ENCODE measurements around the gene CDC42BPG.
A peak's percentile ranks its signal among the peaks of the same experiment; 100 is the strongest.

Gene CDC42BPG

DNA sequence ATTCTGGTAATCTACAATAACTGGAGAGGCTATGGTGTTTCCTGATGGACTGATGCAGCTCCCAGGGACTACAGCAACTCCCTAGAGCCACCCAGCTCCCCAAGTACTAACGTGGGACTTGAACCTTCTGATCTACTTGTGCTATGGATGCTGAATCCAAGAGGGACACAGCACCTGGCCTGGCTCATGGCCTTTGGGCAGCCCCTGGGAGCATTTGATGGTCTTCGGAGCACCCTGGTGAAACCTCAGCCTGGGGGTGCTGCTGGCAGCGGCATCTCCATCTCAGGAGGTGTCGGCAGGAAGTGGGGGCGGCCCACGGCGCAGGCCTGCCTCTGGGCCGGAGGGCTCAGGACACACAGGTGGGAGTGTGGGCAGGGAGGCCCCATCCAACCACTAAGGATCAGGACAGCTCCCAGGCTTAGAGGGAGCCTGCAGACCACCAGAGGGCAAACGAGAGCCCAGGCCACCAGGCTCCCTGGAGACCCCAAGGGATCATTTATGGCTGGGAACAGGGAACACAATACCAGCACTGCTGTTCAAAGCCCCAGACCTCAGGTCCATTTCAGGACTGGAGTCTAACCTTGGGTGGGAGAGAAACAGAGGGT, 25.2 kb upstream of the CDC42BPG start:
- no peak overlapping the region for H3K4me3 ChIP-seq (ENCODE audit: low read length)
- DNase-seq (ENCODE audit: low read depth) = no peak

DNA sequence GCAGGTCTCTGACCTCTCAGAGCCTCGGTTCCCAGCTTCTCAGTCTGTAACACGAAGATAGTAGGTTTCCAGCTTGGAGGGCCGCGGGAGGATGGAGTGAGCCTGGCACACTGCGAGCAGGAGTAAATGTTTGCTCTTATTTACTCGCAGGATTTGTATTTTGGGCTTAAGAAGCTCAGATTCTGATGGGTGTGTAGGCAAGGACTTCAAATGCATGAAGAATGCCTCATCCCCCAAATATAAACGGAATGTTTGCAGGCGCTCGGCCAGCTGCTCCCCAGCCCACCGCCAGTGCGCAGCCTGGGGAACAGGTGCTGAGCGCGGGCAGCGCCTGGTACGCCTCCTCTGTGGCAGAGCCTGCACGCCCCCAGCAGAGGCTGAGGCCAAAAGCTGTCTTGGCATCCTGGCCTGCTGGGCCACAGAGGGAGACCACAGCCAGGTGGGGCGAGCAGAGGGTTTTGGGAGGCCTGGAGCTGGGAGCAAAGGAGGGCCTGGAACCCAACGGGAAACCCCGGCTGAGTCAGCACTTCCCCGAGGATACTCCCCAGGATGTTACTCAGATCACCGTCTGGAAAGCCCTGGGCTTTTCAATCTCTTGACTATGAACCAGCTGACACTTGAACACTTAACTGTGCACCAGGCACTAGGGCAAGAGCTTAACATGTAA, 24.6 kb upstream of the CDC42BPG start:
- TF ChIP-seq, protein P1, sequence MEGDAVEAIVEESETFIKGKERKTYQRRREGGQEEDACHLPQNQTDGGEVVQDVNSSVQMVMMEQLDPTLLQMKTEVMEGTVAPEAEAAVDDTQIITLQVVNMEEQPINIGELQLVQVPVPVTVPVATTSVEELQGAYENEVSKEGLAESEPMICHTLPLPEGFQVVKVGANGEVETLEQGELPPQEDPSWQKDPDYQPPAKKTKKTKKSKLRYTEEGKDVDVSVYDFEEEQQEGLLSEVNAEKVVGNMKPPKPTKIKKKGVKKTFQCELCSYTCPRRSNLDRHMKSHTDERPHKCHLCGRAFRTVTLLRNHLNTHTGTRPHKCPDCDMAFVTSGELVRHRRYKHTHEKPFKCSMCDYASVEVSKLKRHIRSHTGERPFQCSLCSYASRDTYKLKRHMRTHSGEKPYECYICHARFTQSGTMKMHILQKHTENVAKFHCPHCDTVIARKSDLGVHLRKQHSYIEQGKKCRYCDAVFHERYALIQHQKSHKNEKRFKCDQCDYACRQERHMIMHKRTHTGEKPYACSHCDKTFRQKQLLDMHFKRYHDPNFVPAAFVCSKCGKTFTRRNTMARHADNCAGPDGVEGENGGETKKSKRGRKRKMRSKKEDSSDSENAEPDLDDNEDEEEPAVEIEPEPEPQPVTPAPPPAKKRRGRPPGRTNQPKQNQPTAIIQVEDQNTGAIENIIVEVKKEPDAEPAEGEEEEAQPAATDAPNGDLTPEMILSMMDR (IDR thresholded peaks at IDR 0.05; ENCODE audit: insufficient read depth, low read depth, low read length, missing control alignments) = no peak
- peak; percentile 91 for DNase-seq (ENCODE audit: low read depth)
- no peak overlapping the region for H3K4me3 ChIP-seq (ENCODE audit: low read length)

More for the DNA sequence above, 25.2 kb upstream of the CDC42BPG start:
- TF ChIP-seq, protein P1 (IDR thresholded peaks at IDR 0.05; ENCODE audit: insufficient read depth, low read depth, low read length, missing control alignments) = no peak

DNA sequence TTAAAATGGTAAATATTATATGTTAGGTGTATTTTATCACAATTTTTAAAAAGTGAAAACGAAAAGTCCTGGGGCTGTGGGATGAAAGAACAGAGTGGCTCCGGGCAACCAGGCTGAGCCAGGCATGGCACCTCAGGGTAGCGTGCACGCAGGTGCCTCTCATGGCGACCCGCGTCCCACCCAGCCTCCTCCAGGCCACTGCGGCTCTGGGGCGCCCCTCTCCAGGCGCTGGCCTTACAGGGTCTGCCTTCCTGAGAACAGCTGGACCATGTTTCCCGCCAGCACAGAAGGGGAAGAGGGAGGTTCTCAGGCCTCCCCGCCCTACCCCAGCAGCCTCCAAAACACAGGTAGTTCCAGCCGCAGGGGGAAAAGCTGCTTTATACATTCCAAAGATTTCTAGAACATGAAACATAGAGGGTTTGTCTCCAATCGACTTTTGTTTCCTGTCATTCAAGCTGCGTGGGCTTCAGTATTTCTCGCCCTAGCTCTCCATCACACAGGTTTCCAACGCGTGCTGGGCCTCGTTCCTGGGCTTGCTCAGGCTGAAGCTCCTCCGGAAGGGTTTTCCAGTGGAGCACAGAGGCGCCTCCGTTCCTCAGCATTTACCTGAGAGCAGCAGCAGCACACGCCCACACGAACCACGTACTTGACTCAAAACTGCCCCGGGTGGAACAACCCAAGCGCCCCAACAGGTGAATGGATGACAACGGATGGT, 23.5 kb upstream of the CDC42BPG start:
- H3K4me3 ChIP-seq (ENCODE audit: low read length) = no peak overlapping the region
- TF ChIP-seq, protein P1 (IDR thresholded peaks at IDR 0.05; ENCODE audit: insufficient read depth, low read depth, low read length, missing control alignments) = no peak
- DNase-seq (ENCODE audit: low read depth) = peak; percentile 84

GRCh38 chr11:64866173-64866491, 21.7 kb upstream of the CDC42BPG start:
- DNase-seq (ENCODE audit: low read depth) = no peak
- TF ChIP-seq, protein P1 (IDR thresholded peaks at IDR 0.05; ENCODE audit: insufficient read depth, low read depth, low read length, missing control alignments) = no peak
- no peak overlapping the region for H3K4me3 ChIP-seq (ENCODE audit: low read length)

GRCh38 chr11:64865286-64866172, 21.1 kb upstream of the CDC42BPG start:
- peak; percentile 42 for DNase-seq (ENCODE audit: low read depth)
- H3K4me3 ChIP-seq (ENCODE audit: low read length) = no peak overlapping the region
- TF ChIP-seq, protein P1 (IDR thresholded peaks at IDR 0.05; ENCODE audit: insufficient read depth, low read depth, low read length, missing control alignments) = no peak

DNA sequence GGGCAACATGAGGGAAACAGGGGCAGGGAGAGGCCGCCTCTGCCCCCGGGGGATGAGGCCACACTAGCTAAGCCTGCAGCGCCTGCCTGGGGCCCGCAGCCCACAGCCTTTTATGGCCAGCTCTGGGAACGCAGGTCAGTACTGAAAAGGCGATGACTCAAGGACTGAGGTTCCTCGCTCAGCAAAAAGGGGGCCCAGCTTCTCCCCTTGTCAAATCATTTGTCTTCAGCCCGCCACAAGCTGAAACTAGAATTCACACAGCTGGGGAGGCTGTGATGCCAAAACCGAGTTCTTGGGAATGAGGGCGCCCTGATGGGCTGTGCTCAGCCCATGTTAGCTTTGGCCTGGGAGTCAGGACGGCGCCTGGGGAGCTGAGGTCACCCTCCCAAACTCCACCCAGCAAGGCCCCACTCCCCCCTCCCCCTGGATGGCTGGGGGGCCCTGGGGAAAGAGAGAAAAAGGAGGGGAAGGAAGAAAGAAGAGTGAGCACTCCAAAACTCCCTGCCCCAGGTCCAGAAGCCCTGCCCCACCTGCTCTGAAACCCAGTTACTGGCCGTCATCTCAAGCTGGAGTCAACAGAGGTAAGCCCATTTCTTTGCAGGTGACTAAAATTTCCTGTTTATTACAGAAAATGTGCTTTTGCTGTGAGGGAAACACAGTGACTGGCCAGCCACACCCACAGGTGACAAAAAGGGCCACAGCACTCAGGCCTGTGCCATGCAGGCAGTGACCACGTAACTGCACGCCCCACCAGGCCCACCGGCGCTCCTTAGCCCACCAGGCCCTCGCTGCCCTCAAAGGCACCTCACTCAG, 20.2 kb upstream of the CDC42BPG start:
- H3K4me3 ChIP-seq (ENCODE audit: low read length) = no peak overlapping the region
- TF ChIP-seq, protein P1 (IDR thresholded peaks at IDR 0.05; ENCODE audit: insufficient read depth, low read depth, low read length, missing control alignments) = no peak
- DNase-seq (ENCODE audit: low read depth) = peak; percentile 52

Measured in epithelial cell of esophagus (primary cell).